ENCODE measurements around the gene SLC25A44.

SLC25A44 gene

GRCh38 chr1:156246781-156247459 is 53.0 kb downstream of the SLC25A44 start:
- no peak for FAIRE-seq
- TF ChIP-seq POLR2A (IDR thresholded peaks at IDR 0.05; ENCODE audit: low read depth, low read length) (no peak), TAF1 (IDR thresholded peaks at IDR 0.05; ENCODE audit: borderline replicate concordance, low read depth, low read length) (no peak), POLR2AphosphoS5 (IDR thresholded peaks at IDR 0.05; ENCODE audit: low read depth, low read length) (peak; percentile 52; the same call in 1 of the 2 replicates)
- DNase-seq (ENCODE audit: insufficient read length) = no peak

GRCh38 chr1:156247460-156248322 is 53.8 kb downstream of the SLC25A44 start, which contains the start of gene PAQR6:
Gene PAQR6 (minus strand): TSS chr1:156248056. CDS start chr1:156246731, 1,325 bp downstream.
- DNase-seq (ENCODE audit: insufficient read length) = no peak
- FAIRE-seq = no peak
- TF ChIP-seq TAF1 (IDR thresholded peaks at IDR 0.05; ENCODE audit: borderline replicate concordance, low read depth, low read length) (no peak), POLR2AphosphoS5 (IDR thresholded peaks at IDR 0.05; ENCODE audit: low read depth, low read length) (peak; percentile 45), POLR2A (IDR thresholded peaks at IDR 0.05; ENCODE audit: low read depth, low read length) (peak; percentile 32)

GRCh38 chr1:156248323-156248683 is 54.4 kb downstream of the SLC25A44 start:
- no peak for TF ChIP-seq TAF1 (IDR thresholded peaks at IDR 0.05; ENCODE audit: borderline replicate concordance, low read depth, low read length)
- no peak for TF ChIP-seq POLR2AphosphoS5 (IDR thresholded peaks at IDR 0.05; ENCODE audit: low read depth, low read length)
- no peak for TF ChIP-seq POLR2A (IDR thresholded peaks at IDR 0.05; ENCODE audit: low read depth, low read length)
- DNase-seq (ENCODE audit: insufficient read length) = no peak
- FAIRE-seq = no peak

GRCh38 chr1:156249593-156249992 is 55.7 kb downstream of the SLC25A44 start:
- FAIRE-seq = no peak

GRCh38 chr1:156251527-156251926 is 57.6 kb downstream of the SLC25A44 start:
- DNase-seq (ENCODE audit: insufficient read length) = no peak
- no peak for FAIRE-seq
- no peak for TF ChIP-seq TAF1 (IDR thresholded peaks at IDR 0.05; ENCODE audit: borderline replicate concordance, low read depth, low read length)
- no peak for TF ChIP-seq POLR2A (IDR thresholded peaks at IDR 0.05; ENCODE audit: low read depth, low read length)
- no peak for TF ChIP-seq POLR2AphosphoS5 (IDR thresholded peaks at IDR 0.05; ENCODE audit: low read depth, low read length)

More at GRCh38 chr1:156249593-156249992, 55.7 kb downstream of the SLC25A44 start:
- no peak for DNase-seq (ENCODE audit: insufficient read length)
- no peak for TF ChIP-seq POLR2A (IDR thresholded peaks at IDR 0.05; ENCODE audit: low read depth, low read length)
- no peak for TF ChIP-seq TAF1 (IDR thresholded peaks at IDR 0.05; ENCODE audit: borderline replicate concordance, low read depth, low read length)
- no peak for TF ChIP-seq POLR2AphosphoS5 (IDR thresholded peaks at IDR 0.05; ENCODE audit: low read depth, low read length)

- no peak for TF ChIP-seq TAF1 (IDR thresholded peaks at IDR 0.05; ENCODE audit: borderline replicate concordance, low read depth, low read length)
- TF ChIP-seq POLR2A (IDR thresholded peaks at IDR 0.05; ENCODE audit: low read depth, low read length) = no peak
- no peak for TF ChIP-seq POLR2AphosphoS5 (IDR thresholded peaks at IDR 0.05; ENCODE audit: low read depth, low read length)
- FAIRE-seq = no peak
- no peak for DNase-seq (ENCODE audit: insufficient read length)
Observed at GRCh38 chr1:156253634-156254033, 59.7 kb downstream of the SLC25A44 start.

GRCh38 chr1:156257711-156258110 is 63.8 kb downstream of the SLC25A44 start:
- FAIRE-seq (no peak), DNase-seq (ENCODE audit: insufficient read length) (no peak)

GRCh38 chr1:156258859-156259258 is 65.0 kb downstream of the SLC25A44 start:
- DNase-seq (ENCODE audit: insufficient read length) (no peak), FAIRE-seq (no peak)
- TF ChIP-seq POLR2AphosphoS5 (IDR thresholded peaks at IDR 0.05; ENCODE audit: low read depth, low read length) (no peak), TAF1 (IDR thresholded peaks at IDR 0.05; ENCODE audit: borderline replicate concordance, low read depth, low read length) (no peak), POLR2A (IDR thresholded peaks at IDR 0.05; ENCODE audit: low read depth, low read length) (no peak)

More at GRCh38 chr1:156257711-156258110, 63.8 kb downstream of the SLC25A44 start:
- TF ChIP-seq TAF1 (IDR thresholded peaks at IDR 0.05; ENCODE audit: borderline replicate concordance, low read depth, low read length) = no peak
- no peak for TF ChIP-seq POLR2A (IDR thresholded peaks at IDR 0.05; ENCODE audit: low read depth, low read length)
- no peak for TF ChIP-seq POLR2AphosphoS5 (IDR thresholded peaks at IDR 0.05; ENCODE audit: low read depth, low read length)

GRCh38 chr1:156259805-156260204 is 65.9 kb downstream of the SLC25A44 start:
- no peak for FAIRE-seq
- no peak for DNase-seq (ENCODE audit: insufficient read length)
- TF ChIP-seq POLR2AphosphoS5 (IDR thresholded peaks at IDR 0.05; ENCODE audit: low read depth, low read length) (no peak), TAF1 (IDR thresholded peaks at IDR 0.05; ENCODE audit: borderline replicate concordance, low read depth, low read length) (no peak), POLR2A (IDR thresholded peaks at IDR 0.05; ENCODE audit: low read depth, low read length) (no peak)

GRCh38 chr1:156260896-156261295 is 67.0 kb downstream of the SLC25A44 start:
- DNase-seq (ENCODE audit: insufficient read length) = no peak
- no peak for FAIRE-seq

More at GRCh38 chr1:156260896-156261295, 67.0 kb downstream of the SLC25A44 start:
- TF ChIP-seq POLR2A (IDR thresholded peaks at IDR 0.05; ENCODE audit: low read depth, low read length) (no peak), TAF1 (IDR thresholded peaks at IDR 0.05; ENCODE audit: borderline replicate concordance, low read depth, low read length) (no peak), POLR2AphosphoS5 (IDR thresholded peaks at IDR 0.05; ENCODE audit: low read depth, low read length) (no peak)
